Peyer's patch (tissue), 4 donors: ENCODE data around the gene NCBP1. TPM values are rescaled to one million over a fixed set of nuclear protein-coding genes. Genes with fewer than 3 reads are reported as not detected.

Experiments used
- DNase-seq, 3 donors: peaks; one replicate each; pipeline ENCODE4 v3.0.0-alpha.2; 2017 to 2019
- H3K27ac ChIP-seq, 4 donors: fragments of 200-600 bp; sonication (generic); one replicate each; pipeline ENCODE4 v1.5.1; 2016 to 2019
- H3K27me3 ChIP-seq, 2 donors: fragments of 200-600 bp; sonication (generic); one replicate each; pipeline ENCODE4 v1.5.1; 2019
- H3K36me3 ChIP-seq, 3 donors: fragments of 200-600 bp; sonication (generic); one replicate each; pipeline ENCODE4 v1.5.1; 2016 to 2019
- H3K4me1 ChIP-seq, 4 donors: fragments of 200-600 bp; sonication (generic); one replicate each; pipeline ENCODE4 v1.5.1; 2016 to 2019
- H3K4me3 ChIP-seq, 4 donors: fragments of 200-600 bp; sonication (generic); 1 replicate in 3 of 4; 2 replicates in 1 of 4; pipeline ENCODE4 v1.5.1; 2016 to 2019; ENCODE audit warnings: mild to moderate bottlenecking in 1 of 4
- H3K9me3 ChIP-seq, 4 donors: fragments of 200-600 bp; sonication (generic); one replicate each; pipeline ENCODE4 v1.5.1; 2016 to 2019; ENCODE audit warnings: mild to moderate bottlenecking in 1 of 4
- POLR2A ChIP-seq, 2 donors: fragments of 450-650 bp; IDR thresholded peaks; one replicate each; pipeline ENCODE4 v1.5.1; 2017; ENCODE audit warnings: antibody characterized with exemption in 2 of 2, mild to moderate bottlenecking in 2 of 2, moderate library complexity in 2 of 2
- total RNA-seq, 4 donors: library from RNA; depleted of rRNA; stranded (reverse); fragments of >200 nt; gene quantifications; one replicate each; pipeline ENCODE4 v1.1.0, GENCODE V29; 2016
- TF ChIP-seq, protein P1 (sequence below), 6 experiments: fragments of 450-650 bp in 4 of 6; fragments of 200-600 bp in 2 of 6; sonication (generic) in 1 of 6; IDR thresholded peaks; one replicate each; pipeline ENCODE4 v1.5.1; 2017 to 2019; ENCODE audit warnings: antibody characterized with exemption in 6 of 6, mild to moderate bottlenecking in 3 of 6, moderate library complexity in 1 of 6

Gene NCBP1
- total RNA-seq, 4 donors from 2014 or later = 26.3 to 61.1 (median 28.1) TPM

DNA sequence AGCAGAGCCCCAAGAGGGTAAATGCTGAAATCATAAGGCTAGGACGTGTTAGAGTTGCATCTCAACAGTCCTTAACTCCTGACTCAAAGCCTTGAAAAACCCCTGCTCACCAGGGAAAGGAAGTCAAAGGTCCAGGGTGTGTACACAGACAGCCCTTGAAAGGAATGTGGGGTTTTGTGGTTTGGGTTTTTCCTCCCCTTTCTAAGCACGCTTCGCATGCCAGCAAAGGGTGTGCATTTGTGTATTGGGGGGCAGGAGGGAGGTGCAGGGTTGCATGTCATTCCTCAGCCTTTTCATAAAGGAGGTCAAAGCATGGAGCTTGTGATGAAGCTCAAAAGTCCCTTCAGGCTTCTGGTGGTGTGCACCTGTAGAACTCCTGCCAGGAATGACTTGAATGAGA is 80.8 kb downstream of the NCBP1 start:
- H3K4me3 ChIP-seq = no peak overlapping the region
- TF ChIP-seq POLR2A (IDR thresholded peaks at IDR 0.05) = no peak
- TF ChIP-seq, protein P1, sequence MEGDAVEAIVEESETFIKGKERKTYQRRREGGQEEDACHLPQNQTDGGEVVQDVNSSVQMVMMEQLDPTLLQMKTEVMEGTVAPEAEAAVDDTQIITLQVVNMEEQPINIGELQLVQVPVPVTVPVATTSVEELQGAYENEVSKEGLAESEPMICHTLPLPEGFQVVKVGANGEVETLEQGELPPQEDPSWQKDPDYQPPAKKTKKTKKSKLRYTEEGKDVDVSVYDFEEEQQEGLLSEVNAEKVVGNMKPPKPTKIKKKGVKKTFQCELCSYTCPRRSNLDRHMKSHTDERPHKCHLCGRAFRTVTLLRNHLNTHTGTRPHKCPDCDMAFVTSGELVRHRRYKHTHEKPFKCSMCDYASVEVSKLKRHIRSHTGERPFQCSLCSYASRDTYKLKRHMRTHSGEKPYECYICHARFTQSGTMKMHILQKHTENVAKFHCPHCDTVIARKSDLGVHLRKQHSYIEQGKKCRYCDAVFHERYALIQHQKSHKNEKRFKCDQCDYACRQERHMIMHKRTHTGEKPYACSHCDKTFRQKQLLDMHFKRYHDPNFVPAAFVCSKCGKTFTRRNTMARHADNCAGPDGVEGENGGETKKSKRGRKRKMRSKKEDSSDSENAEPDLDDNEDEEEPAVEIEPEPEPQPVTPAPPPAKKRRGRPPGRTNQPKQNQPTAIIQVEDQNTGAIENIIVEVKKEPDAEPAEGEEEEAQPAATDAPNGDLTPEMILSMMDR (IDR thresholded peaks at IDR 0.05) = no peak
- H3K27me3 ChIP-seq = no peaks in the 10 kb centered on the region
- no peak overlapping the region for H3K27ac ChIP-seq
- H3K36me3 ChIP-seq = no peaks in the 10 kb centered on the region
- DNase-seq = no peak
- H3K4me1 ChIP-seq = no peaks in the 10 kb centered on the region
- no peaks in the 10 kb centered on the region for H3K9me3 ChIP-seq

DNA sequence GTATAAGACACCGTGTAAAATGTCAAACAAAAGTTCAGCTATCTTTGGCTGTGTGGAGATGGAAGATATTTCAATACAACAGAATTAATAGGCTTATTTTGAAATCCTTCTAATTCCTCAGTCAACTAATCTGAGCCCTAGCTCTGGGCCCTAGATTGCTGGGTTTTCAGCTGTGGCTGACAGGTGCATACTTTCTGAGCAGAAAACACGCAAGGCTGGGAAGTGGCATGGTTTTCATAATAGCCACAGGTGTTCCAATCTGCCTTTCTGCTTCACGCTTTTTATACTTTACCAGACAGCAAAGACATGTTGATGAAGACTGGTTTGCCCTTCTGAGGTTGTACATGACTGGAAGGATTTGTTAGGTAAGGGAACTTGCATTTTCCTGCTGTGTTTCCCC is 84.2 kb downstream of the NCBP1 start:
- no peaks in the 10 kb centered on the region for H3K27me3 ChIP-seq
- no peak overlapping the region for H3K4me3 ChIP-seq

DNA sequence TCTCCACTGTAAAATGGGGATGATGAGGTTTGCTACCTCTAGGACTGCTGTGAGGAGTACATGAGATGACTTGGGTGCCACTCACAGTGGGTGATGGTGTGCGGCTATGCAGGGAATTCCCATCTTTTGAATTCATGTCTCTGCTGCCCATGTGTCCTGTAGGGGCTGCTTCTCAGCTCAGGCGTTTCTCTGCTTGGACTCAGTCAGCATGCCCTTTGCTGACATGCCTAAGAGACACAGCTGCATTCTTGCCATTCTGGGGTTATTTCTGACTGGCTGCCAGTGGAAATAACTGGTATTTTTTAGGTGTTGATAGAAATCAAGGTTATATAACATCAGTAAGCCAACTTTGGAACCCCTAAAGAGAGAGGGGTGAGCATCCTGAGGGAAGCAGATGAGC is 87.8 kb downstream of the NCBP1 start:
- Histone ChIP-seq H3K4me3 (no peak overlapping the region), H3K27me3 (no peaks in the 10 kb centered on the region), H3K4me1 (no peaks in the 10 kb centered on the region), H3K36me3 (no peaks in the 10 kb centered on the region), H3K9me3 (no peaks in the 10 kb centered on the region), H3K27ac (no peak overlapping the region)
- no peak for DNase-seq
- TF ChIP-seq POLR2A (IDR thresholded peaks at IDR 0.05) = no peak

More for the DNA sequence above, 84.2 kb downstream of the NCBP1 start:
- Histone ChIP-seq H3K36me3 (no peaks in the 10 kb centered on the region), H3K9me3 (no peaks in the 10 kb centered on the region), H3K4me1 (no peaks in the 10 kb centered on the region), H3K27ac (no peak overlapping the region)
- DNase-seq = no peak
- TF ChIP-seq POLR2A (IDR thresholded peaks at IDR 0.05) = no peak
- TF ChIP-seq, protein P1 (IDR thresholded peaks at IDR 0.05) = no peak

DNA sequence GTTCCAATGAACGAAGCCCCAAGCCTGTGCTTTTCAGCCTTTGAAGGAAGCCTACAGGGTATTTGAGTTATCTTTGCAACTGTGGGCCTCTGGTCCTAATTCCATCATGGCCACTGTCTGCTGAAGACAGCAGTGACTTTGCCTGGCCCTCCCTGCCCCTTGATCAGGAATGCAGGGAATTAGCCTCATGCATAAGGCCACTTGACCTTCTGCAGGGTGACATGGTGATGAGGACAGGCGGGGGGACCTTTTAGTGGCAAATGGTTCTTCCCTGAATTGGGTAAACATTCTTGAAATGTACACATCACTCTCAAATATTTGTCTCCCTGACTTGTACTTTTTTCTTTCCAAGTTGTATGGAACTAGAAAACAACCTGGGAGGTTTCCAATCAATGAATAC is 88.7 kb downstream of the NCBP1 start:
- TF ChIP-seq, protein P1 (IDR thresholded peaks at IDR 0.05) = no peak
- TF ChIP-seq POLR2A (IDR thresholded peaks at IDR 0.05) = no peak

More for the DNA sequence above, 88.7 kb downstream of the NCBP1 start:
- H3K4me3 ChIP-seq = no peak overlapping the region
- H3K27ac ChIP-seq = no peak overlapping the region
- H3K9me3 ChIP-seq = no peaks in the 10 kb centered on the region
- H3K36me3 ChIP-seq = no peaks in the 10 kb centered on the region
- H3K27me3 ChIP-seq = no peaks in the 10 kb centered on the region
- no peak for DNase-seq
- no peaks in the 10 kb centered on the region for H3K4me1 ChIP-seq

Other genes starting within 250 kb of the NCBP1 start
- 10 to 100 TPM; 11.6 to 28.5 (median 22.5) TPM for gene TDRD7, start 221.7 kb upstream of the NCBP1 start, total RNA-seq
- gene TMOD1, start 132.2 kb upstream of the NCBP1 start, total RNA-seq = 10 to 100 TPM in 1 of 4 donors, 1 to 10 TPM in 3; 2.6 to 15.7 (median 4.9) TPM
- gene TSTD2, start 453 bp upstream of the NCBP1 start, total RNA-seq = 10 to 100 TPM; 17.2 to 32.2 (median 21.8) TPM
- 10 to 100 TPM; 12.6 to 18.8 (median 14.3) TPM for gene XPA, start 63.5 kb downstream of the NCBP1 start, total RNA-seq
- gene FOXE1, start 219.4 kb downstream of the NCBP1 start, total RNA-seq = not detected